ENCODE data around the gene CAPN15.

- no peak for TF ChIP-seq CTCF (conservative IDR thresholded peaks at IDR 0.05; ENCODE audit: low read length)
- TF ChIP-seq EZH2phosphoT487 (IDR thresholded peaks at IDR 0.05; ENCODE audit: borderline replicate concordance, low read depth, low read length), result no peak
These were observed 63.3 kb downstream of the CAPN15 start for GRCh38 chr16:590815-591200.
